K562 (cell line): ENCODE results near the gene SAMD14. TPM values are rescaled to one million over a fixed set of nuclear protein-coding genes. Genes with fewer than 3 reads are reported as not detected.

Source experiments
- CBX1 ChIP-seq: sonication (generic); IDR thresholded peaks from 2 replicates; pipeline ENCODE4 v1.6.1; 2016; ENCODE audit warnings: antibody characterized with exemption, low read depth, mild to moderate bottlenecking
- CBX8 ChIP-seq: fragments of 200-600 bp; sonication (generic); IDR thresholded peaks from 2 replicates; pipeline ENCODE4 v1.6.1; 2012; ENCODE audit warnings: borderline replicate concordance, mixed run types, low read depth, mild to moderate bottlenecking, moderate library complexity, mixed read lengths, low read length, control low read depth, inconsistent platforms; ENCODE audit not compliant: poor library complexity, severe bottlenecking; ENCODE audit errors: extremely low read depth
- CHD4 ChIP-seq: fragments of 200-600 bp; sonication (generic); IDR thresholded peaks from 3 replicates; pipeline ENCODE4 v1.6.1; 2012; ENCODE audit warnings: low read depth, mild to moderate bottlenecking, mixed read lengths, low read length, inconsistent platforms; ENCODE audit not compliant: insufficient read depth, insufficient replicate concordance, poor library complexity, severe bottlenecking
- ELF2 ChIP-seq: fragments of 250-450 bp; sonication (Bioruptor Pico); IDR thresholded peaks from 2 replicates; pipeline ENCODE4 v1.5.0; 2021; ENCODE audit warnings: mild to moderate bottlenecking
- GATA2 ChIP-seq: sonication (generic); formaldehyde crosslinking; IDR thresholded peaks from 2 replicates; pipeline ENCODE4 v1.4.0; 2020; ENCODE audit warnings: mild to moderate bottlenecking, missing genetic modification reagents
- IFI16 ChIP-seq: fragments of 250-450 bp; sonication (Bioruptor Pico); IDR thresholded peaks from 2 replicates; pipeline ENCODE4 v2.1.2; 2022; ENCODE audit warnings: mild to moderate bottlenecking, inconsistent platforms
- MAFK ChIP-seq: IDR thresholded peaks from 2 replicates; pipeline ENCODE4 v1.6.1; 2011; ENCODE audit warnings: low read length, improper control_type of control experiment
- MAZ ChIP-seq, 2 experiments: fragments of 450-650 bp in 1 of 2; sonication (generic) in 1 of 2; formaldehyde crosslinking; IDR thresholded peaks in 1 of 2; conservative IDR thresholded peaks in 1 of 2; 2 replicates each; pipeline versions ENCODE4 v1.4.0 to v1.5.0; 2020; ENCODE audit warnings: mild to moderate bottlenecking in 1 of 2, missing genetic modification reagents in 1 of 2
- MBD1 ChIP-seq: fragments of 250-450 bp; sonication (Bioruptor Pico); IDR thresholded peaks from 2 replicates; pipeline ENCODE4 v1.8.0; 2022; ENCODE audit warnings: inconsistent platforms
- MED1 ChIP-seq: sonication (generic); formaldehyde crosslinking; IDR thresholded peaks from 2 replicates; pipeline ENCODE4 v1.8.1; 2023; ENCODE audit warnings: missing genetic modification reagents, borderline replicate concordance
- MIER1 ChIP-seq: fragments of 450-650 bp; IDR thresholded peaks from 2 replicates; pipeline ENCODE4 v1.6.1; 2016; ENCODE audit warnings: antibody characterized with exemption, mild to moderate bottlenecking, low read depth
- NBN ChIP-seq: fragments of 450-650 bp; IDR thresholded peaks from 2 replicates; pipeline ENCODE4 v1.6.1; 2016; ENCODE audit warnings: low read depth, mild to moderate bottlenecking
- NCOR1 ChIP-seq: fragments of 450-650 bp; IDR thresholded peaks from 2 replicates; pipeline ENCODE4 v1.6.1; 2016; ENCODE audit warnings: mild to moderate bottlenecking, moderate library complexity
- SNRNP70 ChIP-seq: fragments of 200-400 bp; formaldehyde crosslinking; optimal IDR thresholded peaks from 2 replicates; pipeline ENCODE3; 2017; ENCODE audit warnings: low read depth, low read length
- STAT6 ChIP-seq: sonication (generic); formaldehyde crosslinking; IDR thresholded peaks from 2 replicates; pipeline ENCODE4 v1.8.1; 2023; ENCODE audit warnings: mild to moderate bottlenecking, missing genetic modification reagents
- TAF7 ChIP-seq: fragments of 450-650 bp; IDR thresholded peaks from 2 replicates; pipeline ENCODE4 v1.6.1; 2016; ENCODE audit warnings: missing genetic modification characterization, missing compliant biosample characterization
- THRAP3 ChIP-seq: fragments of 450-650 bp; IDR thresholded peaks from 2 replicates; pipeline ENCODE4 v1.6.1; 2016; ENCODE audit warnings: mild to moderate bottlenecking, inconsistent platforms, borderline replicate concordance
- ZNF146 ChIP-seq: IDR thresholded peaks from one replicate; pipeline ENCODE4 v1.6.1; 2018; ENCODE audit warnings: missing compliant biosample characterization; ENCODE audit not compliant: unreplicated experiment
- ZNF175 ChIP-seq: fragments of 200-800 bp; sonication (Bioruptor generic); IDR thresholded peaks from 2 replicates; pipeline ENCODE4 v1.6.1; 2016; ENCODE audit warnings: low read depth, mild to moderate bottlenecking, missing genetic modification characterization, missing compliant biosample characterization
- ZNF449 ChIP-seq: fragments of 250-450 bp; sonication (Bioruptor Pico); IDR thresholded peaks from 2 replicates; pipeline ENCODE4 v1.8.0; 2022; ENCODE audit warnings: moderate library complexity, mild to moderate bottlenecking, inconsistent platforms
- ZNF778 ChIP-seq: fragments of 450-650 bp; formaldehyde crosslinking; IDR thresholded peaks from 2 replicates; pipeline ENCODE4 v1.4.0; 2020; ENCODE audit warnings: mild to moderate bottlenecking, moderate library complexity
- ZNF780A ChIP-seq: fragments of 250-450 bp; sonication (Bioruptor Pico); IDR thresholded peaks from 2 replicates; pipeline ENCODE4 v1.5.0; 2021; ENCODE audit warnings: mild to moderate bottlenecking
- polyA plus RNA-seq, 8 experiments: library from polyadenylated mRNA; depleted of rRNA in 4 of 8; stranded (reverse) in 5 of 8; unstranded in 3 of 8; fragments of >200 nt; fragmentation: Nextera tagmentation in 2 of 8; fragmentation: Illumina TruSeq in 1 of 8; extraction: Ambion mirVana in 2 of 8; extraction: Trizol in 1 of 8; gene quantifications; 2 replicates each; pipeline versions ENCODE4 v1.2.1 to v1.2.3, GENCODE V29; 2011 to 2014; ENCODE audit warnings: inconsistent platforms in 1 of 8, missing spikeins in 1 of 8
- total RNA-seq, 7 experiments: library from RNA; depleted of rRNA in 6 of 7; stranded (reverse); fragments of >200 nt in 6 of 7; fragmentation: Illumina TruSeq in 2 of 7; extraction: Trizol in 2 of 7; gene quantifications; 2 replicates each; pipeline versions ENCODE4 v1.2.1 to v1.2.3, GENCODE V29; 2011 to 2021; ENCODE audit warnings: low replicate concordance in 1 of 7

Gene SAMD14
- total and polyA plus RNA-seq, 9 of the 15 experiments (the other 6 are each of a cell fraction or from before 2014, with no cell fraction given), result 0.04 to 0.07 TPM; not detected in 7

GRCh38 chr17:50151937-50152547 is 22.1 kb upstream of the SAMD14 start (continued):
- TF ChIP-seq MBD1 (CRISPR knock-in tag), result no peak
- TF ChIP-seq NCOR1, result peak; percentile 65
- no peak for TF ChIP-seq ZNF778 (CRISPR knock-in tag)
- no peak for TF ChIP-seq MED1 (CRISPR knock-in tag)
- peak; percentile 90 for TF ChIP-seq NBN
- TF ChIP-seq ZNF780A (CRISPR knock-in tag), result no peak
- no peak for TF ChIP-seq ZNF175 (CRISPR knock-in tag)
- no peak for TF ChIP-seq ZNF449 (CRISPR knock-in tag)
- peak; percentile 91 to 96 for TF ChIP-seq MAZ (CRISPR knock-in tag; conservative IDR thresholded peaks at IDR 0.05 in 1 of 2, IDR thresholded peaks at IDR 0.05 in 1 of 2)
- no peak for TF ChIP-seq MAFK
- no peak for TF ChIP-seq ZNF146 (CRISPR knock-in tag)
- no peak for TF ChIP-seq MIER1
- no peak for TF ChIP-seq THRAP3
- no peak for TF ChIP-seq SNRNP70
- TF ChIP-seq IFI16 (CRISPR knock-in tag), result no peak
- peak; percentile 50; the same call in 1 of the 2 replicates for TF ChIP-seq ELF2 (CRISPR knock-in tag)
- TF ChIP-seq CBX8, result no peak
- no peak for TF ChIP-seq CHD4
- no peak for TF ChIP-seq STAT6 (CRISPR knock-in tag)
- no peak for TF ChIP-seq GATA2 (CRISPR knock-in tag)
- TF ChIP-seq TAF7 (tag), result no peak
- no peak for TF ChIP-seq CBX1
